HG03354 (cell line): ENCODE measurements around the gene FOSB.

Experiments
- ATAC-seq: cut with Tn5 transposase; IDR thresholded peaks from one replicate; pipeline ENCODE4 v1.9.1; 2021; ENCODE audit warnings: mild to moderate bottlenecking; ENCODE audit not compliant: unreplicated experiment, poor library complexity, severe bottlenecking

The FOSB gene

GRCh38 chr19:45440873-45441654 is 26.7 kb upstream of the FOSB start:
- no peak for ATAC-seq

- no peak for ATAC-seq
These were observed 25.4 kb upstream of the FOSB start for GRCh38 chr19:45442408-45442777.

- ATAC-seq = no peak
These were observed 24.9 kb upstream of the FOSB start for GRCh38 chr19:45442778-45443461.

- ATAC-seq = no peak
These were observed 24.1 kb upstream of the FOSB start for GRCh38 chr19:45443462-45444317.

GRCh38 chr19:45444318-45445041 is 23.3 kb upstream of the FOSB start:
- peak; percentile 62 for ATAC-seq

- ATAC-seq = no peak
These were observed 22.7 kb upstream of the FOSB start for GRCh38 chr19:45445139-45445538.

- ATAC-seq = no peak
These were observed 21.5 kb upstream of the FOSB start for GRCh38 chr19:45446295-45446694.

GRCh38 chr19:45446944-45447343 is 20.9 kb upstream of the FOSB start:
- ATAC-seq = no peak

- no peak for ATAC-seq
These were observed 19.4 kb upstream of the FOSB start for GRCh38 chr19:45448425-45448756.

GRCh38 chr19:45448887-45449299 is 18.9 kb upstream of the FOSB start:
- no peak for ATAC-seq

GRCh38 chr19:45450012-45450333 is 17.8 kb upstream of the FOSB start:
- ATAC-seq = no peak

- no peak for ATAC-seq
These were observed 16.5 kb upstream of the FOSB start for GRCh38 chr19:45451131-45451849.

- no peak for ATAC-seq
These were observed 15.9 kb upstream of the FOSB start for GRCh38 chr19:45451850-45452387.

- no peak for ATAC-seq
These were observed 11.9 kb upstream of the FOSB start for GRCh38 chr19:45455707-45456499.

- no peak for ATAC-seq
These were observed 11.3 kb upstream of the FOSB start for GRCh38 chr19:45456500-45456815.

GRCh38 chr19:45457776-45458175 is 10.0 kb upstream of the FOSB start:
- ATAC-seq = no peak

GRCh38 chr19:45460807-45461347 is 6.9 kb upstream of the FOSB start:
- ATAC-seq = no peak

GRCh38 chr19:45462174-45462573 is 5.6 kb upstream of the FOSB start:
- ATAC-seq = no peak
